MCF 10A (cell line): ENCODE data around the gene BCR. TPM values are rescaled to one million over a fixed set of nuclear protein-coding genes. Genes with fewer than 3 reads are reported as not detected.

Experiments used
- BruUV-seq: library from RNA; stranded (reverse); fragments of 400-500 nt; replicated peaks from 2 replicates; lab custom pipeline; 2021; lab: Mats Ljungman, UMichigan
- CTCF ChIA-PET: fragments of 300-600 bp; sonication (Branson Sonifier 250); formaldehyde crosslinking; extraction: SDS; loops from one replicate; lab custom pipeline; 2021; ENCODE audit warnings: antibody characterized with exemption, inconsistent platforms; lab: Yijun Ruan, JAX
- POLR2A ChIA-PET: fragments of 300-600, 350-650 bp; sonication (Branson Sonifier 250); formaldehyde crosslinking; extraction: SDS; loops from one replicate; lab custom pipeline; 2020; ENCODE audit warnings: antibody characterized with exemption, inconsistent platforms; lab: Yijun Ruan, JAX
- DNase-seq: peaks from one replicate; pipeline ENCODE4 v3.0.0-alpha.2; 2018; ENCODE audit not compliant: unreplicated experiment
- H3K27ac Mint-ChIP-seq: one replicate; pipeline ENCODE4 v1.8.0; 2022; ENCODE audit warnings: mild to moderate bottlenecking, low read depth, mixed read lengths; ENCODE audit not compliant: unreplicated experiment
- H3K27me3 Mint-ChIP-seq: one replicate; pipeline ENCODE4 v1.8.0; 2022; ENCODE audit warnings: mixed read lengths; ENCODE audit not compliant: insufficient read depth, unreplicated experiment
- H3K36me3 Mint-ChIP-seq: one replicate; pipeline ENCODE4 v1.8.0; 2022; ENCODE audit warnings: mild to moderate bottlenecking, moderate library complexity, mixed read lengths; ENCODE audit not compliant: insufficient read depth, unreplicated experiment
- H3K4me1 Mint-ChIP-seq: one replicate; pipeline ENCODE4 v1.8.0; 2022; ENCODE audit warnings: mixed read lengths; ENCODE audit not compliant: insufficient read depth, unreplicated experiment
- H3K4me3 Mint-ChIP-seq: one replicate; pipeline ENCODE4 v1.8.0; 2022; ENCODE audit warnings: mild to moderate bottlenecking, moderate library complexity, mixed read lengths; ENCODE audit not compliant: unreplicated experiment
- H3K9me3 Mint-ChIP-seq: one replicate; pipeline ENCODE4 v1.8.0; 2022; ENCODE audit warnings: mixed read lengths; ENCODE audit not compliant: unreplicated experiment
- intact Hi-C: fragments of 100-400 bp; cut with micrococcal nuclease; formaldehyde crosslinking; loops from 2 replicates; pipeline ENCODE4 v1.14.1; 2022
- total RNA-seq: library from RNA; stranded (reverse); gene quantifications from 2 replicates; pipeline ENCODE4 v1.2.3, GENCODE V29; 2022
- TF ChIP-seq, protein P1 (sequence below): fragments of 200-600 bp; IDR thresholded peaks from one replicate; pipeline ENCODE4 v1.8.0; 2022; ENCODE audit warnings: antibody characterized with exemption, mild to moderate bottlenecking; ENCODE audit not compliant: unreplicated experiment

Gene BCR
- total RNA-seq, 1 experiment from 2014 or later, result 77.9 TPM

- TF ChIP-seq, protein P1, sequence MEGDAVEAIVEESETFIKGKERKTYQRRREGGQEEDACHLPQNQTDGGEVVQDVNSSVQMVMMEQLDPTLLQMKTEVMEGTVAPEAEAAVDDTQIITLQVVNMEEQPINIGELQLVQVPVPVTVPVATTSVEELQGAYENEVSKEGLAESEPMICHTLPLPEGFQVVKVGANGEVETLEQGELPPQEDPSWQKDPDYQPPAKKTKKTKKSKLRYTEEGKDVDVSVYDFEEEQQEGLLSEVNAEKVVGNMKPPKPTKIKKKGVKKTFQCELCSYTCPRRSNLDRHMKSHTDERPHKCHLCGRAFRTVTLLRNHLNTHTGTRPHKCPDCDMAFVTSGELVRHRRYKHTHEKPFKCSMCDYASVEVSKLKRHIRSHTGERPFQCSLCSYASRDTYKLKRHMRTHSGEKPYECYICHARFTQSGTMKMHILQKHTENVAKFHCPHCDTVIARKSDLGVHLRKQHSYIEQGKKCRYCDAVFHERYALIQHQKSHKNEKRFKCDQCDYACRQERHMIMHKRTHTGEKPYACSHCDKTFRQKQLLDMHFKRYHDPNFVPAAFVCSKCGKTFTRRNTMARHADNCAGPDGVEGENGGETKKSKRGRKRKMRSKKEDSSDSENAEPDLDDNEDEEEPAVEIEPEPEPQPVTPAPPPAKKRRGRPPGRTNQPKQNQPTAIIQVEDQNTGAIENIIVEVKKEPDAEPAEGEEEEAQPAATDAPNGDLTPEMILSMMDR, result no peak
- H3K4me3 Mint-ChIP-seq, result no peak overlapping the region
- ChIA-PET POLR2A (no interaction called here), CTCF (interaction anchor here (0.9 kb wide), 1 partner anchor 32 kb away, joined by 3 read pairs; no protein-coding TSS in a partner anchor)
- H3K9me3 Mint-ChIP-seq, result no peaks in the 10 kb centered on the region
- DNase-seq, result no peak
- H3K27ac Mint-ChIP-seq, result no peak overlapping the region
- intact Hi-C loops, result no loop called here
- no TSS peak for BruUV-seq
- peaks cover 21% of the 10 kb centered on the region for H3K4me1 Mint-ChIP-seq
- peaks cover 6% of the 10 kb centered on the region for H3K36me3 Mint-ChIP-seq
- no peaks in the 10 kb centered on the region for H3K27me3 Mint-ChIP-seq
Measured at GRCh38 chr22:23237201-23237798, 57.0 kb downstream of the BCR start.

DNA sequence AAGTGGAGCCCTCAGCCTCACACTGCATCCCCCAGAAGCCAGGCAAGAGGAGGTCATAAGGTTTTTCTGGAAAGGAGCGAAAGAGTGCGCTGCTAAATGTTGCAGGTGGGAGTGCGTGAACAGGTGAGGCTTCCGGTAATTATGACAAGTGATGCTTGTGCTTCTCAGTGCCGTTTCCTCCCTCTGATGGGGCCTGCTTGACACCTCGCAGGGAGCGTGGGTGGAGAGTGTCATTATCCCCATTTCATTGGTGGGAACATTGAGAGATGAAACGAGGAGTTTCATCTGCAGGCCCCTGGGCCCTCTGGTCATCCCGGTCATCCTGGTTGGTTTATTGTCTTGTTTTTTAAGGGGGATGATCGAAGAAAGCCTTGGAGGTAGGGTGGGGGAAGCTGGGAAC lies 57.5 kb downstream of the BCR start:
- peaks cover 6% of the 10 kb centered on the region for H3K36me3 Mint-ChIP-seq
- TF ChIP-seq, protein P1, result no peak
- no peak overlapping the region for H3K27ac Mint-ChIP-seq
- peaks cover 27% of the 10 kb centered on the region for H3K4me1 Mint-ChIP-seq
- H3K27me3 Mint-ChIP-seq, result no peaks in the 10 kb centered on the region
- H3K9me3 Mint-ChIP-seq, result no peaks in the 10 kb centered on the region
- ChIA-PET POLR2A (interaction anchor here (1.7 kb wide), 1 partner anchor 9 kb away, joined by 5 read pairs; no protein-coding TSS in a partner anchor), CTCF (no interaction called here)
- intact Hi-C loops, result no loop called here
- DNase-seq, result no peak
- BruUV-seq, result no TSS peak
- H3K4me3 Mint-ChIP-seq, result no peak overlapping the region

DNA sequence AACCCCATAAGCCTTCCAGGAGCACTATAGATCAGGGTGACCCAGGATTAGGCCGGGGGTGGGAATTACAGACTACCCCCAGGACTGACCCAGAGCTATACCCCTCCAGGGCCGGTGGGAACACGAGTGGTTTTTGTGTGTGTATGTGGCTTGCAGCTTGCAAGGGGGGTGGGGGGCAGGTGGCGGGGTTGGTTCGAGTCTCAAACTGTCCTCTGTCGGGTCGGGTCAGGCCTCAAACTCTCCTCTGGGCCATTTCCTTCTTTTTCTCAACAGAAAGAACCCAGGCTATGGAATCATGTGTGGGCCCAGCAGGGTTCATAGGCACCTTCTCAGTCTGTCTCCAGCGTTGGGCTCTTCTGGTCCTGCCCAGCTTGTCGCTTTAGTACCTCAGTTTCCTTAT lies 58.4 kb downstream of the BCR start:
- intact Hi-C loops, result no loop called here
- CTCF ChIA-PET, result no interaction called here
- H3K9me3 Mint-ChIP-seq, result no peaks in the 10 kb centered on the region
- no peak overlapping the region for H3K4me3 Mint-ChIP-seq
- no peak overlapping the region for H3K27ac Mint-ChIP-seq
- no peak for DNase-seq
- no peaks in the 10 kb centered on the region for H3K27me3 Mint-ChIP-seq
- TF ChIP-seq, protein P1, result no peak
- no TSS peak for BruUV-seq
- H3K4me1 Mint-ChIP-seq, result peaks cover 31% of the 10 kb centered on the region
- POLR2A ChIA-PET, result interaction anchor here (0.7 to 1.7 kb wide), 2 partner anchors 10 to 11 kb away, joined by 3 to 5 read pairs; no protein-coding TSS in a partner anchor
- H3K36me3 Mint-ChIP-seq, result peaks cover 6% of the 10 kb centered on the region

GRCh38 chr22:23239429-23239828 lies 59.1 kb downstream of the BCR start:
- DNase-seq, result no peak
- CTCF ChIA-PET, result no interaction called here
- TF ChIP-seq, protein P1, result no peak
- Mint-ChIP-seq H3K4me3 (no peak overlapping the region), H3K27me3 (no peaks in the 10 kb centered on the region), H3K27ac (no peak overlapping the region), H3K4me1 (peaks cover 34% of the 10 kb centered on the region), H3K36me3 (peaks cover 8% of the 10 kb centered on the region), H3K9me3 (no peaks in the 10 kb centered on the region)
- intact Hi-C loops, result no loop called here
- POLR2A ChIA-PET, result interaction anchor here (1.2 to 1.7 kb wide), 2 partner anchors 10 to 12 kb away, joined by 3 to 5 read pairs; no protein-coding TSS in a partner anchor
- no TSS peak for BruUV-seq
